Fibroblast of lung (primary cell): ENCODE measurements around the gene NPTX1.

Experiments
- CTCF ChIP-seq, 2 donors: IDR thresholded peaks in 1 of 2; conservative IDR thresholded peaks in 1 of 2; 1 replicate in 1 of 2; 2 replicates in 1 of 2; pipeline ENCODE4 v1.5.1; 2011 to 2012; ENCODE audit warnings: low read length in 2 of 2, control low read depth in 1 of 2, inconsistent platforms in 1 of 2, low read depth in 1 of 2, mild to moderate bottlenecking in 1 of 2
- EZH2 ChIP-seq: IDR thresholded peaks from 2 replicates; pipeline ENCODE4 v1.5.1; 2012; ENCODE audit warnings: low read length, control low read depth, mild to moderate bottlenecking; ENCODE audit errors: missing control alignments

- TF ChIP-seq EZH2 (no peak), CTCF (conservative IDR thresholded peaks at IDR 0.05 in 1 of 2, IDR thresholded peaks at IDR 0.05 in 1 of 2; ENCODE audit: low read depth in 1 of 2, low read length in 2 of 2) (no peak)
Measured at GRCh38 chr17:80499560-80499959, 23.2 kb upstream of the NPTX1 start.
